HL-60/S4 treated with retinoic acid at 250 ng/mL for 4 days and 3 days (cell line): ENCODE measurements around the gene CUX1.

ENCODE experiments used
- in situ Hi-C: fragments of 300-500 bp; cut with MboI; formaldehyde crosslinking; loops from 2 replicates; pipeline ENCODE4 v1.7.0; 2022; ENCODE audit warnings: low sequenced_read_pairs

The CUX1 gene

DNA sequence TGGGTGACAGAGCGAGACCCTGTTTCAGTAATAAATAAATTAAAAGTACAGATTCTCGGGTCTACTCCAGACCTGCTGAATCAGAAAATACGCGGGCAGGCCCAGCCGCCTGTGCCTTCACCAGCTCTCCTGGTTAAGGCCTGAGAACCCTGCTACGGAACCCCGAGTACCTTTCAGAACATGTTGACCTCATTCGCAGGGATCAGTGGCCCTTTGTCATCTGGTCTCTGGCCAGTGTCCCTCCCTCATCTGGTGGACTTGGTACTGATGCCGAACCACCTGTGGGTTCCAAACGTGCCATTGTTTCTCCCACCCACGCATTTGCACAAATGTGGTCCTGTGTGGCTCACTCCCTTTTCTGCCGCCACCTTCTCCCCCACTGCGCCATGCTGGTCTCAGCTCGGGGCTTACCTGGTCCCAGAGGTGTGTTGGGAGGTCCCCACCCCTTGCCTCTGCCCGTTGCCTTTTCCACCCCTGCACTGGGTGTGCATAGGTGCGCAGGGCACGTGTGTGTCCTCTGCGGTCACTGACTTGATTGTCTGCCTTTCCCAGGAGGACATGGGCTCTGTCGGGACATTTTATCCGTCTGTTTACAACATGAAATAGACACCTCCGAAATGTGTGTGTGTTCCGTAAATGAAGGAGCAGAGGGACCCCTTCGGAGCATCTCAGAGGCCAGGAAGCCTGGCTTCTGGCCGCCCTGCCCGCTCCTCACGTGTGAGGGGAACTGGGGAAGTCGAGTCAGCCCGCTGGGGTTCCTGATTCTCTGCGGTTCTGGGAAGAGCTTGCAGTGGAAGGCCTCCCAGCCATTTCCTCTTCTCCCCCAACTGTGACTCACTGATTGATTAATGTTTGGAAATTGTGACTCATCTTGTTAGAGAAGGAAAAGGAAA lies 135.2 kb downstream of the CUX1 start:
- in situ Hi-C loops: no loop called here

- in situ Hi-C loops: no loop called here
Measured at GRCh38 chr7:101953248-101953819, 135.9 kb downstream of the CUX1 start.

- in situ Hi-C loops: no loop called here
Measured at GRCh38 chr7:101954499-101954898, 137.1 kb downstream of the CUX1 start.

DNA sequence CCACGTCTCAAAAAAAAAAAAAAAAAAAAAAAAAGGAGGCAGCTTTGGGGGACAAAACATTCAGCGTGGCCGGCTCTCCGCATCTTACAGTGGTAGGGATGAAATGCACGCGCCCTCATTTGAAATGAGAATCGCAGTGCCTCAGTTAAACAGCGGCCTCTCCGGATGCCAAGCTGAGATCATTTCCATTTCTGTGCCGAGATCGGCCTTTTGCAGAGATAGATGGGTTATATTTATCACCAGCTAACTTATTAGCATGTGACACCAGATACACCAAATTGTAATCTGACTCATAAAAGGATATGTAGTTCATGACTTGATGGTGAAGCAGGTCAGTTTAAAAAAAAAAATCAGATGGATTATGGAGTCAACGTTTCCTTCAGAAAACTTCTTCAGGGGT lies 138.7 kb downstream of the CUX1 start:
- in situ Hi-C loops: no loop called here

GRCh38 chr7:101957744-101958525 lies 140.5 kb downstream of the CUX1 start:
- in situ Hi-C loops: no loop called here

GRCh38 chr7:101959342-101959741 lies 141.9 kb downstream of the CUX1 start:
- in situ Hi-C loops: no loop called here

DNA sequence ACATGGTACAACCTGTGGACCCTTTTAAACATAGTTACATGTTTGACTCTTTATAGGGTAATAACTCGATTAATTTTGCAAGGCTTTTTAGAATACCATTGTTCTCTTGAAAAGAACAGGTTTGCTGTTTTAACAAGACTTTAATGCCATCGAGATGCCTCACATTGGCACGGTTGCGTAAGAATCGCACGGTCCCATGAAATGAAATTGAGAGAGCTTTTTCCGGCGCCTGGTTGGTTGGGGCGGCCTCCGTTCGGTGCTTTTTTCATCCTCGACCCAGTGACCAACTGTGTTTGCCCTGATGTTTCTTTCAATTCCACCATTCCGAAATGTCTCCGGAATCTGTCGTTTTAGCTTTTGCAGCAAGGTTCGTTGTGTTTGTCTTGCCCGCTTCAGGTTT lies 142.4 kb downstream of the CUX1 start:
- in situ Hi-C loops: no loop called here

GRCh38 chr7:101960323-101960722 lies 142.9 kb downstream of the CUX1 start:
- in situ Hi-C loops: no loop called here

- in situ Hi-C loops: no loop called here
Measured at GRCh38 chr7:101960985-101961708, 143.7 kb downstream of the CUX1 start.

- in situ Hi-C loops: no loop called here
Measured at GRCh38 chr7:101961811-101962210, 144.4 kb downstream of the CUX1 start.

GRCh38 chr7:101963693-101964092 lies 146.3 kb downstream of the CUX1 start:
- in situ Hi-C loops: no loop called here

GRCh38 chr7:101964680-101965452 lies 147.4 kb downstream of the CUX1 start:
- in situ Hi-C loops: no loop called here

GRCh38 chr7:101968720-101969466 lies 151.5 kb downstream of the CUX1 start:
- in situ Hi-C loops: no loop called here

DNA sequence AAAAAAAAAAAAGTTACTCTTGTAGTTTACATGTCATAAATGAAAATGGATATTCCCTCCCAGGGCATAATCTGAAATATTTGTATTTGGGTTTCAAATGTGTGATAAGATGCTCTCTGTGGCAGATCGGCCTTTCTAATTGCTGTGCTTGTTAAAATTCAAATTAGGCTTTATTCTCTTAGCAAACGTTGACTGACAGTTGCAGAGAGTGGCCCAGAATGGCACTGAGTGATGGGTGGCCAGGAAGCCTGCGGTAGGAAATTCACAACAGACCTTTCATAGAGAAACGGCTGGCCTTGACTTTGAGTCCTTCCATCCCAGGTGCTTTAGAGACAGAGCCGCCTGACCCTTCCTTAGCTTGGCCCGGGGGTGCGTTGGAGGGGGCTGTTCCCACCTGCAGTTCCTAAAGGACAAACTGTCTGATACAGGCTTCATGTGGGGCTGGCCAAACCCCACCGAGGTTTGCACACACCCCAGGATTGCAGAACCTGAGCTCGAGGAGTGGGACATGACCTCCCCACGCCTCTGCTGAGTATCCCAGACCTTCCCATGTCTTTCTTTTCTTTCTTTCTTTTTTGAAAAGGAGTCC lies 152.7 kb downstream of the CUX1 start:
- in situ Hi-C loops: no loop called here

GRCh38 chr7:101970801-101971200 lies 153.4 kb downstream of the CUX1 start:
- in situ Hi-C loops: no loop called here

DNA sequence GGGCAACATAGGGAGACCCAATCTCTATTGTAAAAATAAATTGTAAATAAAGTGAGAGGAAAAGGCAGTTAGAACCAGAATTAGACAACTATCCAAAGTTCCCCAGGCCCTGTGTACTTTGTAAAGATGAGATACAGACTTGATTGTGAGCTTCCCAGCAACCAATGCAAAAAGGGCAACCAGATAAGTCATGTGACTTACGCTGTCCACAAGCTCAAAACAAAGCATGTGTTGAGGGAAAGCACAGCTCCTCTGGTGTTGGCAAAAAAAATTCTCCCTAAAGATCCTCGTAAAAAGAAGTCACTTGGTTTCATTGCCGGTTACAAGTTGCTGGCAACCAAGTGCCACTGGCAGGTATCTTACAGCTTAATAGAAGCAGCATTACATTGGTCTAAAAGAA lies 154.0 kb downstream of the CUX1 start:
- in situ Hi-C loops: no loop called here

DNA sequence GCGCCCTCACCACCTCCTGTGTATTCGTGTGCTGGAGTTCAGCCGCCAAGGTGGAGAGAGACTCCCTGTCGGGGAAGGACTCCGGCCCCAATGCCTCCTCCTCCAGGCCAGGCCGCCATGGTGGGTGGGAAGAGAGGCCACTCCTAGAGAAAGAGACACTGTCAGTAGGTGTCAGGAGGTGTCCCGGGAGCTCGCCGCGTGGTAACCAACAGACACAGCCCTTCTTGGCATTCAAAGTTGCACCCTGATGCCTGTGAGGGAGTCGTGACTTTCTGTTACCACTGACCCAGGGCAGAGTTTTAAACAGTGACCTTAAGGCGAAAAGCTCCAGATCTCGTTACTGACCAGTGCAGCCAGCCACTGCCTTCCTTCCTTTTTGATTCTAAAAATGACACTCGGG lies 155.2 kb downstream of the CUX1 start:
- in situ Hi-C loops: no loop called here

DNA sequence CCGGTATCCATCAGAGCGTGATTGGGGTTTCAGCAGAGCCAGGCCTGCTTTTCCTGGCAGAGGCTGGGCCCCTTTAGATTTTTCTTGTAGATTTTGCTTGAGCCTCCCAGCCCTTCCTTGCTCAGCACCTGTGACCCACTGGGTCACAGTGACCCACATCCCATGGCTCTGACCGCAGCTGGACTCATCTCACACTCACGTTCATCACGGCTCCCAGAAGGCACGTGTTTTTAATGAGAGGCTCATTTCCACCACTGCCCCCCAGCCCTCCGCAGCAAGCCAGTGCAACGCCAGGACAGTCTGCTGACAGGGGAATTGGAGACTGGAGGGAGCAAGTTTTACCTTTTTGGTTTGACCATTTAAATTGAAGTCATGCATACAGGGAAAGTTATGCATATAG lies 155.7 kb downstream of the CUX1 start:
- in situ Hi-C loops: no loop called here

DNA sequence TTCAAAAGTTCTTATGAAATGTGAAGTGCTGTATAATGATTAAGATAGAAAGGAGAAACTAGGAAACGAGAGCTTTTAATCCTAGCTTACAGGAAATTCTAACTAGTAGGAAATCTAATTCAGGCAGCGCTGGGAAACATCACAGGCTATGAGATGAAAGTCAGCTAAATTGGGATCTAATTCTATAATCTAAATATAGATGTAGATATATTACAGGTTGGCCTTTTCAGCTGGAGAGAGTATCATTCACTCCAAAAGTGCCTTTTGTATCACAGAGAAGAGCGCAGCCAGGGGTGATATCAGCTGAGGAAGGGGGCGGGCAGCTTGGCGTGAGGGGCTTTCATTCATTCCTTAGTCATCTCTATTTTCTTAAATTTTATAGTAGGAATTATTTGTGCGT lies 157.0 kb downstream of the CUX1 start:
- in situ Hi-C loops: no loop called here
